SK-N-MC (cell line): ENCODE data around the gene TNFRSF21.

ENCODE experiments used
- EZH2 ChIP-seq: fragments of 200-600 bp; sonication (generic); IDR thresholded peaks from one replicate; pipeline ENCODE4 v1.6.1; 2017; ENCODE audit warnings: antibody characterized with exemption
- POLR2AphosphoS5 ChIP-seq: IDR thresholded peaks from 2 replicates; pipeline ENCODE4 v1.6.1; 2012; ENCODE audit warnings: mild to moderate bottlenecking, low read depth, low read length, borderline replicate concordance

DNA sequence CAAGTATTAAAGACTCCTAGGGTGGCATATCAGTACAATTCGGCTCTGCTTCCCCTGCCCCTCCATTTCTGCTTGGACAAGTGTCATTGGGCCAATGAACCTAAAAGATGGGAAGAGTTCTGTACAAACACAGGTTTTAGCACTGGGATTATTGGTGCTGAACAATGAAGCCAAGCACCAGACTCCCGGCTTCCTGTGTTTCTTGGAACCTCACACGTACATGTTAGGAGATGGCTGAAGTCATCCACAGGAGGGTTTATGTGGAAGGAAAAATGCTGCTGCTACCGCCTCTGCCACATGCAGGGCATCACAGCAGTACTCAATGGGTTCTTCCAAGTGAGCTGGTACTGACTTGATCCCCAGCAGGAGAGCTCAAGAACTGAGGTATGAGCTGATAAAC, 49.7 kb downstream of the TNFRSF21 start:
- TF ChIP-seq POLR2AphosphoS5 (no peak), EZH2 (no peak)
